NCI-H524 (cell line): ENCODE measurements around the gene YPEL4.
"Not testable (repeated sequence)": the region's sequence is repeated elsewhere in the genome, so short reads cannot be mapped to it uniquely, and the experiment has no call there.

Source experiments
- DNase-seq, 2 experiments: peaks; one replicate each; lab custom pipeline; 2025; lab: John Stamatoyannopoulos, UW

The YPEL4 gene

DNA sequence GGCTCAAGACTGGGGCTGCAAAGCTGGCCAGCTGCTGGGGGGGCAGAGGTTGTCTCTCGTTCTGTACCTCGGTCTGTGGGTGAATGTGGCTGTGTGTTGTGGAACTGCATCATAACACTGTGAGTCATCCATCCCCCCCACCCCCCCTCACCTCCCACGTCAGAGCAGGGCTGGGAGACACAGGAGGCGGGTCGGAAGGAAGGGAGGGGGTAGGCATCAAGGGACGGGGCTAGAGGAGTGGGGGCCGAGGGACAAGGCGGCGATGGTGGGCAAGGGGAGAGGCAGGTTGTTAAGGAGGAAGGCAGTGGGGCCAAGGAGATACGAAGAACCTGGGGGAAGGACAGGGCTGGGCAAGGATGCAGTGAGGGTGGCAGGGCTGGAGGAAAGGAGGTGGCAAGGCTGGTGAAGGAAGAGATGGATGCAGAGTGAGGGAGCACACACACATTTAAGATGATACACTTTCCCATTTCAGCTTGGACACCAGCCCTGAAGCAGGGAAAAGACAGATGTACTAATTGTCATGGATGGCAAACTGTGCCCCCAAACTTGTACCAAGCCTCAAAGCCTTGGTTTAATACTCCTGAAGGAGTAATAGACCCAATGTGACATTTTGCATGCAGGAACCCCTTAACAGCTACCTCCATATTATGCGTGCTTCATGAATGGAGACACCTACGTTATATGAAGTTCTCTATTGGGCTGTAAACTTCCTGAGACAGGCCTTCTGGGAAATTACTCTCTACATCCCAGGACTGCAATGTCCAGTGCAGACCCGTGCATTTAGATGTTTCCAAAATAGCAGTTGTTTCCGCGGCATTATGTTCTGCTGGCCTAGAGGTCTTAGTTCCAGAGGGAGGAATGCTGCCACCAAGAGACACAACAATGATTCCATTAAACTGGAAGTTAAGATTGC lies at the start of gene YPEL4:
YPEL4 (minus strand) TSS at position 87 of the 913 bp plus-strand sequence. CDS start 2,805 bp downstream, outside the sequence.
- DNase-seq: no peak

GRCh38 chr11:57698843-57699365 lies 49.2 kb upstream of the YPEL4 start:
- no peak for DNase-seq

GRCh38 chr11:57690474-57690873 lies 40.8 kb upstream of the YPEL4 start:
- not testable (repeated sequence) for DNase-seq

- DNase-seq: peak in 1 of 2 experiments; percentile 28
Measured at GRCh38 chr11:57681168-57681567, 31.5 kb upstream of the YPEL4 start.

GRCh38 chr11:57680552-57680874 lies 30.8 kb upstream of the YPEL4 start:
- no peak for DNase-seq

DNA sequence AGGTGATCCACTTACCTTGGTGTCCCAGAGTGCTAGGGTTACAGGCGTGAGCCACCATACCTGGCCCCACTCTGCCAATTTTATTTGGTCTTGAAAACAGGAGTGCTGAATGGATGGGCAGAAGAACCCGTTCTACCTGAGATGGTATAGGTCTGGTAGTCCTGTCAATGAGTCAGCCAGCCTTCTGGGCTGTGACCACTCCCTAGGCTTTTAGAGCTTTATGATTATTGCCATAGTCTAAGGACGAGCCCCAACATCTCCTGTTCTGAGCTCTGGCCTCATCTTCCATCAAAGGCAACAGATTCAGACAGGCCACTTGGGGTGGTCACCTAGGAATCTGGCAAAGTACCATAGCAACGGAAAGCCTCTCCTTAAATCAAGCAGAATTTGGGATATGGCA lies 29.7 kb upstream of the YPEL4 start:
- no peak for DNase-seq

GRCh38 chr11:57675176-57675941 lies 25.6 kb upstream of the YPEL4 start:
- no peak for DNase-seq

DNA sequence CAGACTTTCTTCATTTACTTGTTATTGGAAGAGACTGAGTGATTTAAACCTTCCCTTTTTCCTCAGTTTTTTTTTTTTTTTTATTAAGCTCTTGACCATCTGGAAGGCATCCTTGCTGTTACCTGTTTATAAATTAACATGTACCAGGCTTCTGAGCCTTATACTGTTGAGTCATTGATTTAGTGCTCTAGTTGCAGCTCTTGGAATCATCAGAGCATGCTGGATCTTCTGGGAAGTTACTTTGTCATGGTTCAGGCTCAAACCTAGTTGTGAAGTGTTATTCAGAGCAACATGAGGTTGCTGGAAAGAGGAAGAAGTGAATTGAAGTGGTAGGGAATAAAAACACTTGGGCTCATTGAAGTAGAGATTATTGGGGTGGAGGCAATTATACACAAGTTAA lies 24.5 kb upstream of the YPEL4 start:
- DNase-seq: no peak

GRCh38 chr11:57668434-57668782 lies 18.7 kb upstream of the YPEL4 start:
- DNase-seq: peak in 1 of 2 experiments; percentile 36

GRCh38 chr11:57667736-57668433 lies 18.2 kb upstream of the YPEL4 start, which contains the start of gene ZDHHC5:
TSS of gene ZDHHC5 (plus strand) at chr11:57668114. CDS start at chr11:57673091, 4,977 bp downstream.
- peak; percentile 94 to 97 for DNase-seq

DNA sequence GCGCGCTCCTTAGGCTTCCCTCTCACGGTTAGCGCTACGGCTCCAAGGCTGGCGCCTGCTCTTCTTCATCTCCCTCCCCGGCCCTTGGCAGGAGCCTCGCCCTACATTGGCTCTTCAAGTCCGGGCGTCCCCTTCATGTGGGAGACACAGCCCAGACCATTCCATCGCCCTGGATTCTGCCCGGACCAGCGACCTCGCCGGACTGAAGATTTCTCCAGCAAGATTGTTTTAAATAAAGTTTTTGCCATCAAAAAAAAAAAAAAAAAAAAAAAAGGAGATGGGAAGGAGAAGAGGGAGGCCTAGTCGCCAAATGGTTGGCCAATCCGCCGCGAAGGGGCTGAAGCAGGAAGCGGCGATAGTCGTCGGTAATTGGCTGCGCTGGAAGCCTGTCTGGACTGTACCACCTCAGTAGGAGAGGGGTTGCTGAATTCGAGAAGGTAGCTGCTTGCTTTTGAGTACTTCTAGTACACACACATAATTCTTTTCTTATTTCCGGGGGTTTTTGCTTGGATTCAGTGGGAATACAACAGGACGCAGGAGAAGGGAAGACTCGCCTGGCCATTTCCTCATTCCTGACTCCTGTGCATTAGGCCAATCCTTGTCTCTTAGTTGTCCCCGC lies 17.5 kb upstream of the YPEL4 start:
- DNase-seq: peak; percentile 91 to 96

DNA sequence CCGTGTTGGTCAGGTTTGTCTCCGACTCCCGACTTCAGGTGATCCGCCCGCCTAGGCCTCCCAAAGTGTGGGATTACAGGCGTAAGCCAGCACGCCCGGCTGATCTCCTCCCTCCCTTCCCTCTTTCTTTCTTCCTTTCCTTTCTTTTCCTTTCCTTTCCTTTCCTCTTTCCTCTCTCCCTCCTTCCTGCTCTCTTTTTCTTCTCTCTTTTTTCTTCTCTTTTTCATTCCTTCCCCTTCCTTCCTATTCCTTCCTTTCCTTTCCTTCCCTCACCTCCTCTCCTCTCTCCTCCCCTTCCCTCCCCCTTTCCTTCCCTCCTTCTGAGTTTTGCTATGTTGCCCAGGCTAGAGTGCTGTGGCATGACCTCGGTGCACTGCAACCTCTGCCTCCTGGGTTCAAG lies 14.3 kb upstream of the YPEL4 start:
- DNase-seq: no peak

GRCh38 chr11:57662893-57663292 lies 13.2 kb upstream of the YPEL4 start:
- DNase-seq: peak in 1 of 2 experiments; percentile 18

GRCh38 chr11:57659669-57660068 lies 10.0 kb upstream of the YPEL4 start:
- DNase-seq: no peak

DNA sequence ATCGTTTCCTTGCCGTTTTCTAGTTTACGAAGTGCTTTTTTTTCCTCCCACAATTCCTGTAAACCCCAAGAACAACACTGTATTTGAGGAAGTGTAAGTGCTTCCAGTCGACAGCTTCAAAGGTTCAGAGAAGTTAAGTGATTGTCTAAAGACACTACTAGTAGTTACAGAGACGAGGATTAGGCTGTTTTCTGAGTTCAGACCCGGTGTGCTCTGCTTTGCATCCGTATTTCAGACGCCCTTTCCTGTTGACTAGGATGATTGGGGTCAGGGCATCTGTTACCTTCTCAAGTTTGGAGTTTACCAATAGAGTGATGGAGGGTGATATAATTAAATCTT lies 8.3 kb upstream of the YPEL4 start:
- no peak for DNase-seq

DNA sequence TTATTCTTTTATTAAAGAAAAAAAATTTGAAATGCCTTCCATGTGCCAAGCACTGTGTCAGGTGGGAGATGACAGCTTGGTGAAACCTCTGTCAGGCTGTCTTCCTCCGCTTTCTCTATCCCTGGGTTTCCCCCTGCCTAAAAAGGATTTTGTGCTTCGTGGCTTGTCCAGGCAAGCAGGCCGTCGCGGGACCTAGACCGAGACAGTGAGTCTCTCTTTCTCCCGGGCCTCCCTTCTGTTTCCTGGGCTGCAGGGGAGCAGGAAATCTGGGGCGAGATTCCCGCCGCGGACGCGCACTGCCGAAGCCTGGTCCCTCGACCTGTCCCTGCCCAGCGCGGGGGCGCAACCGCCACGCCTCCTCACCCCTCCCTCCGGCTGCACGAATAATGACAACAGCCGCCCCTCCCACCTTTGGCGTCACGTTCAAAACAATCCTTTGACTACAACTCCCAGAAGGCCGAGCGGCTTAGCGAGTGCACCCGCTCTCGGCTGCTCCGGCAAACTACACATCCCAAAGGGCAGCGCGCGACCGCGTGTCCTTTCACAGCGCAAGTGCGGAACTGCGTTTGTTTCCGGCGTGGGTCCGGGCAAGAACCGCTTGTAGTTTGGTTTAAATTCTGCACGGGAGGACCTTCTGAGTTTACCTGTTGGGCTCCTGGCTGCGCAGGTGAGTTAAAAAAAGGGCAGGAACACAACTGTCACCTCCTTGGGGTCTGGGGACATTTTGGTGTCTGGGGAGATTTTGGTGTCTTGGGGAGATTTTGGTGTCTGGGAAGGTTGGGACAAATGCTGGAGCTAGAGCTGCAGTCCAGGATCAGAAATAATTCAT lies 7.7 kb upstream of the YPEL4 start, which contains the start of gene CLP1:
CLP1 (plus strand) TSS at position 569 of the 829 bp plus-strand sequence. CDS start 1,715 bp downstream, outside the sequence.
- DNase-seq: peak; percentile 97 to 98

DNA sequence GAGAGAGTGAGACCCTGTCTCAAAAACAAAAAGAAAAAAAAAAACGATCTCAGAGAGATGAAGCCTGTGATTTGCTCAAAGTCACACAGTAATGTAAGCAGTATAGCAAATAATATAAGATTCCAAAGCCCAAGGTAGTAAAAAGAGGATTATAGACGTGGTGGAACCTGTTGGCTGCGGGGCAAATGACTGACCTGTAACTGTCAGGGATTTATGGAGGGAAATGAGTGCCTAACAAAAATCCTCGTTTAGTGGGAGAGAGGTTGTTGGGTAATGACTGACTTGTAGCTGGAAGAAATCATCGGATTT lies 7.1 kb upstream of the YPEL4 start:
- no peak for DNase-seq

DNA sequence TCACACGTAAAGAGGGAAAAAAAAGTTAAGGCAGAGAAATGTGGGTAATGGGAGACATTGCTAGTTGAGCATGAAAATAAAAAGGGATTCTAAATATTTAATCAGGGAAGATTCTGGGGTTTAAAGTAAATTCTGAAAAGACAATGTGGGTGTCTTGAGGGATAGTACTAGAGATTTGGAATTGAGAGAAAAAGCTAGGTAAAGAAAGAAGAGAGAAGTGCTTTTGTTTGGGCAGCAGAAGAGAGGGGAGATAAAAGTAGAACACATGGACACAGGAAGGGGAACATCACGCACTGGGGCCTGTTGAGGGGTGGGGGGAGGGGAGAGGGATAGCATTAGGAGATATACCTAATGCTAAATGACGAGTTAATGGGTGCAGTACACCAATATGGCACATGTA lies 3.5 kb upstream of the YPEL4 start:
- DNase-seq: no peak

DNA sequence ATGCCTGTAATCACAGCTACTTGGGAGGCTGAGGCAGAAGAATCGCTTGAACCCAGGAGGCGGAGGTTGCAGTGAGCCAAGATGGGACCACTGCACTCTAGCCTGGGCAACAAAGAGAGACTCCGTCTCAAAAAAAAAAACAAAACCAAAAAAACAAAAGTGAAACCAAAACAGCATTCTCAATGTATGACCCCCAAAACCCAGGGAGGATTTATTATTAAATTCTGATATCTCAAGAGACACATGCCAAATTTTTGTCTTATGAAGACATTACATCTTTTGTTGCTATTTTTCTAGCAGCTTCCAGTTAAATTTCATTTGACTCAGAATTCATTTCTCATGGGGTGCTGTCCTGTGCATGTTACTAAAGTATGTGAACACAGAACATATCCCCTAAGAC lies 3.0 kb upstream of the YPEL4 start:
- no peak for DNase-seq

DNA sequence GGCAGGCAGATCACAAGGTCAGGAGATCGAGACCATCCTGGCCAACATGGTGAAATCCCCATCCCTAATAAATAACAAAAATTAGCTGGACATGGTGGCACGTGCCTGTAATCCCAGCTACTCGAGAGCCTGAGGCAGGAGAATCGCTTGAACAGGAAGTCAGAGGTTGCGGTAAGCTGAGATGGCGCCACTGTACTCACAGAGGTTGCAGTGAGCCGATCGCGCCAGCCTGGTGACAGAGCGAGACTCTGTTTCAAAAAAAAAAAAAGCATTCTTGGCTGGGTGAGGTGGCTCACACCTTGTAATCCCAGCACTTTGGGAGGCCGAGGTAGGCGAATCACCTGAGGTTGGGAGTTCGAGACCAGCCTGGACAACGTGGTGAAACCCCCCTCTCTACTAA lies 2.5 kb upstream of the YPEL4 start:
- DNase-seq: not testable (repeated sequence)

DNA sequence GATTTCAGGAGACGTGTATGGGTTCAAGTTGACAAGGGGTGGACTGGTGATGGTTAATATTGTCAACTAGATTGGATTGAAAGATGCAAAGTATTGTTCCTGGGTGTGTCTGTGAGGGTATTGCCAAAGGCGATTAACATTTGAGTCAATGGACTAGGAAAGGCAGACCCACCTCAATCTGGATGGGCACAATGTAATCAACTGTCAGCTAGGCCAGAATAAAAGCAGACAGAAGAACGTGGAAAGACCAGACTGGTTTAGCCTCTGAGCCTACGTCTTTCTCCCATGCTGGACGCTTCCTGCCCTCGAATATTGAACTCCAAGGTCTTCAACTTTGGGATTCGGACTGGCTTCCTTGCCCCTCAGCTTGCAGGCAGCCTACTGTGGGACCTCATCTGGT lies 1.7 kb upstream of the YPEL4 start:
- DNase-seq: no peak
